Measurements from ENCODE around the gene SNU13.
"Not testable (repeated sequence)": the region's sequence is repeated elsewhere in the genome, so short reads cannot be mapped to it uniquely, and the experiment has no call there.

The SNU13 gene

GRCh38 chr22:41682033-41682807 is 6.4 kb downstream of the SNU13 start:
- peak; percentile 52 to 78 (median 66) for DNase-seq (ENCODE audit: low read depth in 3 of 3, low spot score in 1 of 3)

GRCh38 chr22:41681616-41682015 is 7.1 kb downstream of the SNU13 start:
- DNase-seq (ENCODE audit: low read depth in 3 of 3, low spot score in 1 of 3): no peak

GRCh38 chr22:41676134-41676533 is 12.5 kb downstream of the SNU13 start:
- DNase-seq (ENCODE audit: low read depth in 3 of 3, low spot score in 1 of 3): no peak

DNA sequence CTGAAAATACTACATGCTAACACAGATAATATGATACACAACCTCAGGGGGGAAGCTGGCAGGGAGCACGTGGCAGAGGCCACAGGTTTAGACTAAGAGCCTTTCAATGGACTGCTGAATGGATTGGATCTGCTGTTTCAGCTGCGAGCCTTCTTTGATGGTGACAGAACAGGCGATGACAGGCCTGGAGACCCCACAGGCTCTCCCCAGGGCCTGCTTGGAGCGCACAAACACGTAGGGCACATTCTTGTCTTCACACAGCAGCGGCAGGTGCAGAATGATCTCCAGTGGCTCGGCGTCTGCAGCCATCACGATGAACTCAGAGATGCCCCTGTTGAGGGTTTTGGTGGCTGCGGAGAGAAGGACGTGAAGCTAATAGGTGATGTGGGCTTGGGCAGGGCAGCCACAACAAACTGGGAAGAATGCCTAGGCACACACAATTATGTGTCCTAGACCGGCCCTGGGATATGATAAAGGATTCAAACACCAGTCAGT is 13.8 kb downstream of the SNU13 start:
- DNase-seq (ENCODE audit: low read depth in 3 of 3, low spot score in 1 of 3): no peak

DNA sequence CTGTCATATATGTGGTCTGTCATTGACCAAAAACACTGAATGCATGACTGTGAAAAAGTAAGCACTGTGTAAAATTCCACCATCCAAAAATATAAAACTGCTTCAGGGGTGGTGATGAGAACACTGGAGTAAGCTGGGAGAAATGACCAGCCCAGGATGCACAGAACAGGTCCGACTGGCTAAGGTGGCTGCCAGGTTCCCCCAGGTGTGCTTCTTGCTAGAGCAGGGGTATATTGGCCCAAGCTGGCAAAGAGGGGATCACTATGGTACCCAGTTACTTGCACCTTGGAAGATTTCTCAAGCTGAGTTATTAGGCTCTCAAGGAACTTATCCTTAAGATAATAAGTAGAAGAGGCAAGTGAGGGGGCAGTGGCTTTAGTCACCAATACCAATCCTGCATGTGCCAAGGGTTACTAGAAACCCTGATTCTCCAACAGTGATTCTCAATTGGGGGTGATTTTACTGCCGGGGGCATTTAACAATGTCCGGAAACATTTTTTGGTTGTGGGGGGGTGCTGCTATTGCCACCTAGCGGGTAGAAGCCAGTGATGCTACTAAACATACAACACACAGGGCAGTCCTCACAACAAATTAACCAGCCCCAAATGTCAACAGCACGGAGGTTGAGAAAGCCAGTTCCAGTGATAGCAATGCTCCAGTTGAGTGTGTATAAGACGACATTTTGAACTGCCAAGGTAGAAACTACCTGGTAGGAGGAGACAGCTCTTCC is 15.7 kb downstream of the SNU13 start:
- no peak for DNase-seq (ENCODE audit: low read depth in 3 of 3, low spot score in 1 of 3)

GRCh38 chr22:41672096-41672495 is 16.6 kb downstream of the SNU13 start:
- DNase-seq (ENCODE audit: low read depth in 3 of 3, low spot score in 1 of 3): not testable (repeated sequence)

DNA sequence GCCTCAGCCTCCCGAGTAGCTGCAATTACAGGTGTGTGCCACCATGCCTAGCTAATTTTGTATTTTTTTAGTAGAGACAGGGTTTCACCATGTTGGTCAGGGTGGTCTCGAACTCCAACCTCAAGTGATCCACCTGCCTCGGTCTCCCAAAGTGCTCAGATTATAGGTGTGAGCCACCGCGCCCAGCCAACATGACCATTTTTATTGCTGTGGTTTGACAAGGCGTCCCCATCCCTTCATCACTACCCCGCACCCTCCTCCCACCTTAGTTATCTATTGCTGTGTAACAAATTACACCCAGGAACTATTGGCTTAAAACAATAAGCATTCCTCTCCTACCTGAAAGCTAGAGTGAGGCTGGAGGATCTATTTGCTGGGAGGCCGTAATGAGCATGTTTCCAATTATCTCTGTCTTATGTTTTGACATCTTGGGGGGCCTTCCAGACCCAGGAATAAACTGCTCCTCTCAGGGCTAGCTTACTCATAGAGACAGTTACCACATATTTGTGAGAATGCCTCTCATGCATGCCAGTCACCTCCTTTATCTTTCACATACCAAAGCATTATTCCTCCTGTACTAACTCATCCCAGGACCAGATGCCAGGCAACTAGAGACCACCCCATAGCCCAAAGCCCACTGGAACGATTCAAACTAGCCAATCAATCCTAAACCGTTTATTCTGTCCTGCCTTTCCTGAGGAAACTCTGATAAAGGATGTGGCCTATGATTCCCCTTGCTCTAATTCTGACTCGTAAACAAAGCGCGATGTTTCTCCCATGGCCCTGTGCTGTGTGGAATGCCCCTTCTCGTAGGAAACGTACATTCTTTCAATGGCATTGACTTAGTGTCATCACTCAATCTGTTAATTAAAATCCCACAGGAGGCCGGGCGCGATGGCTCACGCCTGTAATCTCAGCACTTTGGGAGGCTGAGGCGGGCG is 19.4 kb downstream of the SNU13 start:
- DNase-seq (ENCODE audit: low read depth in 3 of 3, low spot score in 1 of 3): no peak

DNA sequence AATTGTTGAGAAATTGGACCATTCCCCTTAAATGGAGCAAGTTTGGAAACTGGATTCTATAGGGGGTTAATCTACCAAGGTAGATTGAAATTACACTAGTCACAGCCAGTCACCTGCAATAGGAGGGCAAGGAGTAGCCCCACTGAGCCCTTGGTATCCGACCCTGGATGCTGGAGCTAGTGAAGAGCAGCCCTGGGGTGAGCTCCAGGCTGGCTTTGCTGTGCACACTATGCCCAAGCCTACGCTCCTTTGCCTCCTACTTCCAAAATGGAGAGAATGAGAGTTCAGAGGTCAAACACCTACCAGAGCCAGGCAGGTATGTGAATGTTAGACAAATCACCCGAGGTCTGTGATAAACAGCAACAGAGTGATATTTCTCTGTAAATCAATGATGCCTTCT is 23.7 kb downstream of the SNU13 start:
- no peak for DNase-seq (ENCODE audit: low read depth in 3 of 3, low spot score in 1 of 3)

GRCh38 chr22:41664490-41664889 is 24.2 kb downstream of the SNU13 start:
- no peak for DNase-seq (ENCODE audit: low read depth in 3 of 3, low spot score in 1 of 3)

GRCh38 chr22:41663594-41663993 is 25.1 kb downstream of the SNU13 start:
- not testable (repeated sequence) for DNase-seq (ENCODE audit: low read depth in 3 of 3, low spot score in 1 of 3)

GRCh38 chr22:41661713-41662112 is 27.0 kb downstream of the SNU13 start:
- no peak for DNase-seq (ENCODE audit: low read depth in 3 of 3, low spot score in 1 of 3)

DNA sequence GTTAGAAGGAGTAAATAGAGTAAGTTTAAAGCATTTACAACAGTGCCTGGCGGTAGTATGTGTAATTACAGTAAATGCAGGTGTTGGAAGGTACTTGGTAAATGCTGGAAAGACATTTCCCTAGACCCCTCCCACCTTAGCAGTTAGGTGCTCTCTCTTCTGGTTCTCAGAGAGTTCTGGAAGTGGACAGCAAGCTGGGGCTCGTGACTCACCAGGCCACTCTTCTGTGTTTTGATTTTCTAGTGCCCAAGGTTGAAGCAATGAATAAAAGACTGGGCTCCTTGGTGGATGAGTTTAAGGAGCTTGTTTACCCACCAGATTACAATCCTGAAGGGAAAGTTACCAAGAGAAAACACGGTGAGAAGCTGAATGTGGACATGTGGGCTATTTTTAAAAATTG is 27.6 kb downstream of the SNU13 start:
- DNase-seq (ENCODE audit: low read depth in 3 of 3, low spot score in 1 of 3): no peak

- DNase-seq (ENCODE audit: low read depth in 3 of 3, low spot score in 1 of 3): no peak
Observed at GRCh38 chr22:41660416-41660815, 28.3 kb downstream of the SNU13 start.

- DNase-seq (ENCODE audit: low read depth in 3 of 3, low spot score in 1 of 3): no peak
Observed at GRCh38 chr22:41659941-41660340, 28.7 kb downstream of the SNU13 start.

GRCh38 chr22:41658869-41659268 is 29.8 kb downstream of the SNU13 start:
- DNase-seq (ENCODE audit: low read depth in 3 of 3, low spot score in 1 of 3): no peak

DNA sequence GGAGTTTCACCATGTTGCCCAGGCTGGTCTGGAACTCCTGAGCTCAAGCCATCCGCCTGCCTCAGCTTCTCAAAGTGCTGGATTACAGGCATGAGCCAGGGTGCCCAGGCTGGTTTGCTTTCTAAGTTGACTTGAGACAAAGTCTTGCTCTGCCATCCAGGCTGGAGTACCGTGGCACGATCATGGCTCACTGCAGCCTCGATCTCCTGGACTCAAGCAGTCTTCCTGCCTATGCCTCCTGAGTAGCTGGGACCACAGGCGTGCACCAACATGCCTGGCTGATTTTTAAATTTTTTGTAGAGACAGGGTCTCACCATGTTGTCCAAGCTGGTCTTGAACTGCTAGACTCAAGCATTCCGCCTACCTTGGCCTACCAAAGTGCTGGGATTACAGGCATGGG is 31.0 kb downstream of the SNU13 start:
- no peak for DNase-seq (ENCODE audit: low read depth in 3 of 3, low spot score in 1 of 3)

- no peak for DNase-seq (ENCODE audit: low read depth in 3 of 3, low spot score in 1 of 3)
Observed at GRCh38 chr22:41656556-41656955, 32.1 kb downstream of the SNU13 start.

DNA sequence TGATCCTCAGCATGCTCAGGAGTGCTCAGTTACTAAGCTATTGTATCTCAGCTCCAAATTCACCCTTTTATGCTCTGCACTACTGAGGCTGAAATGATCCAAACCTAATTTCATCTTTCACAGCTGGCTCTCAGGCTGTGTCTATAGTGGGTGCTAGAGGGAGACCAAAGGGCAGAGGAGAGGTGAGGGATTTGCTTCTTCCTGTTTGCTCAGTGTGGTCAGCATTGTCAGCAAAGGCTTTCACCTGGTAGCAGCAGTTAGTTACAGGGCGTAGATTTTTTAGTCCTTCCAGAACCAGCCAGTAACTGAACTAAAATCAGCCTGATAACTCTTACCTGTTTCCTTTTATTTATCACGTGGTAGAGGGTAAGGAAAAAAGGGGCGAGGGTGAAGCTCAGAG is 34.3 kb downstream of the SNU13 start:
- DNase-seq (ENCODE audit: low read depth in 3 of 3, low spot score in 1 of 3): no peak

DNA sequence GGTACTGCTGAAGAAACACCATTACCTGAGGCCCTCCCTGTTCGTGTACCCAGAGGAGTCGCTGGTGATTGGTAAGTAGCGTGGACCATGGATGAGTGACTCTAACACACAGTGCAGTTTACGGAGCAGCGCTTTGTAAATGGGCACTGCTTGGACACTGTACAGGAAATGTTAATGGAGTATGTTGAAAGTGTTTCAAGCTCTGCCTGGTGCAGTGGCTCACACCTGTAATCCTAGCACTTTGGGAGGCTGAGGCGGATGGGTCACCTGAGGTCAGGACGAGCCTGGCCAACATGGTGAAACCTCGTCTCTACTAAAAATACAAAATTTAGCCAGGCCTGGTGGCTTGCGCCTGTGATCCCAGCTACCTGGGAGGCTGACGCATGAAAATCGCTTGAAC is 37.8 kb downstream of the SNU13 start:
- no peak for DNase-seq (ENCODE audit: low read depth in 3 of 3, low spot score in 1 of 3)

DNA sequence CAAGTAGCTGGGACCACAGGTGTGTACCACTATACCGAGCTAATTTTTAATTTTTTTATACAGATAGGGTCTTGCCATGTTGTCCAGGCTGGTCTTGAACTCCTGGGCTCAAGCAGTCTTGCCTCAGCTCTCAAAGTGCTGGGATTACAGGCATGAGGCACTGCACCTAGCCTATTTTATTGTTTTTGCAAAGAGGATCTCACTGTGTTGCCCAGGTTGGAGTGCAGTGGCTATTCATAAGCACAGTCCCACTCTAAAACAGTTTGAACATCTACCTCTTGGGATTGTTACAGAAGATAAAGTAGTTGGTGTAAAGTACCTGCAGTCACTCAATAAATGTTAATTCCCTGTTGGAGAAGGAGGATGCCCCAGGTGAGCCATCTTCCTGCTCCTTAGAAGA is 38.4 kb downstream of the SNU13 start:
- DNase-seq (ENCODE audit: low read depth in 3 of 3, low spot score in 1 of 3): no peak

DNA sequence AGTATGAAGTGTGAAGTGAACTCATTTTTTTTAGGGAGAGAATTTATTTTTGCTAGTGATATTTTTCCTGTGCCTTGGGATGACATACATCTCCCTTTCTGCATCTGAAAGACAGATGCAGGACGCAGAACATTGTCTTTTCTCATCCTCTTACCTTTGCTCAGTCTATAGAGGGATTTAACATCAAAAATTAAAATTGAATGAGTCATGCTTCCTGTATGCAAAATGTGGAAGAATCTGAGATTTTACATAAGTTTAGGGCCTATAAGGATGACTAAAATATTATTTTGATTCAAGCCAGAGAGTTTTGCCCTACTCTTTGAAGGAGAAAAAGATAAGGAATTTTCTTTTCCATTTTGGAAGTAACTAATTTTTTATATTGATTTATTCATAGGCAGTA is 40.2 kb downstream of the SNU13 start:
- no peak for DNase-seq (ENCODE audit: low read depth in 3 of 3, low spot score in 1 of 3)

All from stimulated activated CD4-positive, alpha-beta T cell treated with anti-CD3 and anti-CD28 coated beads, TNF-alpha, amount 100 ng/mL, for 1 hour (primary cell).